Kidney epithelial cell (primary cell): Measurements from ENCODE around the gene MRPS18B. TPM values are rescaled to one million over a fixed set of nuclear protein-coding genes. Genes with fewer than 3 reads are reported as not detected.

ENCODE experiments used
- DNase-seq: peaks from one replicate; pipeline ENCODE4 v3.0.0-alpha.2; 2010; ENCODE audit warnings: low read depth
- H3K27me3 ChIP-seq: 2 replicates; pipeline ENCODE4 v1.6.0; 2011; ENCODE audit warnings: low read length; ENCODE audit not compliant: control insufficient read depth, insufficient read depth
- H3K36me3 ChIP-seq: 2 replicates; pipeline ENCODE4 v1.5.1; 2011; ENCODE audit warnings: low read length; ENCODE audit not compliant: control insufficient read depth, insufficient read depth
- H3K4me3 ChIP-seq: 2 replicates; pipeline ENCODE4 v1.5.1; 2011; ENCODE audit warnings: low read depth, mild to moderate bottlenecking, control low read depth, low read length
- total RNA-seq: library from RNA; depleted of rRNA; stranded (reverse); fragments of >200 nt; gene quantifications from 2 replicates; pipeline ENCODE4 v1.2.3, GENCODE V29; 2015
- TF ChIP-seq, protein P1 (sequence below): IDR thresholded peaks from 2 replicates; pipeline ENCODE4 v1.5.1; 2011; ENCODE audit warnings: mild to moderate bottlenecking, moderate library complexity, low read length, control low read depth, inconsistent platforms; ENCODE audit not compliant: insufficient read depth, poor library complexity, severe bottlenecking

MRPS18B gene
- total RNA-seq = 56.4 and 78.9 TPM in 2 replicates

DNA sequence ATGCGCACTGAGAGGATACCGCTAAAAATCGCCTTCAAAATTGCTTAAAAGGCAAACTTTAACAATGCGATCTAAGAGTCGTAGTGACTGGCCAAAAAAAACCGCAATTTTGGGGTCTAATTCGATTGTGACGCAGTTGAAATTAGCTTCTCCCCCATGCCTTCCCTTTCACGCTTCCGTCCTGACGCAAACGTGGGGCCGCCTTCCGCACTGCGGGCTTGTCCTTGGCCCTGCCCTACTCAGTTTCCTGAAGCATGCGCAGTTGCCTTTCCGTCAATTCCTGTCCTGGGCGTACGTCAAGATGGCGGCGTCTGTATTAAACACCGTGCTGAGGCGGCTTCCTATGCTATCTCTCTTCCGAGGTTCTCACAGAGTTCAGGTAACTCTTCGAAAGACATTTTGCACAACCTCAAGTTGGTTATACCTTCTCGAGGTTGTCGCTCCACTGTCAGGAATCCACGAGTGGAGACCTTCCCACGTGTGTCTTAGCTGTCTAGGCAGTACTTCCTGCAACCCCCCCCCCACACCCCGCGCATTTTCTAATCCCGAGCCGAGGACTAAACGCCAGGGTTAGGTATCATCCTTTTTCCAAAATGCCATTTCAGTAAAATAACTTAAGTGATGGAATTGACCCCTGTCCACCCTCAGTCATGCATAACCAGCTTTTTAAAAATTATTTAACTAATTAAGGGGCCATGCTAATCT lies at the start of gene MRPS18B:
Gene MRPS18B (plus strand): TSS at position 276 of the 705 bp plus-strand sequence. CDS start 26 bp downstream, at position 302.
- Histone ChIP-seq H3K27me3 (no peaks in the 10 kb centered on the region), H3K4me3 (peak within 1 kb of the TSS; percentile 93), H3K36me3 (peaks cover 5% of the 10 kb centered on the region)
- TF ChIP-seq, protein P1, sequence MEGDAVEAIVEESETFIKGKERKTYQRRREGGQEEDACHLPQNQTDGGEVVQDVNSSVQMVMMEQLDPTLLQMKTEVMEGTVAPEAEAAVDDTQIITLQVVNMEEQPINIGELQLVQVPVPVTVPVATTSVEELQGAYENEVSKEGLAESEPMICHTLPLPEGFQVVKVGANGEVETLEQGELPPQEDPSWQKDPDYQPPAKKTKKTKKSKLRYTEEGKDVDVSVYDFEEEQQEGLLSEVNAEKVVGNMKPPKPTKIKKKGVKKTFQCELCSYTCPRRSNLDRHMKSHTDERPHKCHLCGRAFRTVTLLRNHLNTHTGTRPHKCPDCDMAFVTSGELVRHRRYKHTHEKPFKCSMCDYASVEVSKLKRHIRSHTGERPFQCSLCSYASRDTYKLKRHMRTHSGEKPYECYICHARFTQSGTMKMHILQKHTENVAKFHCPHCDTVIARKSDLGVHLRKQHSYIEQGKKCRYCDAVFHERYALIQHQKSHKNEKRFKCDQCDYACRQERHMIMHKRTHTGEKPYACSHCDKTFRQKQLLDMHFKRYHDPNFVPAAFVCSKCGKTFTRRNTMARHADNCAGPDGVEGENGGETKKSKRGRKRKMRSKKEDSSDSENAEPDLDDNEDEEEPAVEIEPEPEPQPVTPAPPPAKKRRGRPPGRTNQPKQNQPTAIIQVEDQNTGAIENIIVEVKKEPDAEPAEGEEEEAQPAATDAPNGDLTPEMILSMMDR = no peak
- DNase-seq = peak; percentile 92

DNA sequence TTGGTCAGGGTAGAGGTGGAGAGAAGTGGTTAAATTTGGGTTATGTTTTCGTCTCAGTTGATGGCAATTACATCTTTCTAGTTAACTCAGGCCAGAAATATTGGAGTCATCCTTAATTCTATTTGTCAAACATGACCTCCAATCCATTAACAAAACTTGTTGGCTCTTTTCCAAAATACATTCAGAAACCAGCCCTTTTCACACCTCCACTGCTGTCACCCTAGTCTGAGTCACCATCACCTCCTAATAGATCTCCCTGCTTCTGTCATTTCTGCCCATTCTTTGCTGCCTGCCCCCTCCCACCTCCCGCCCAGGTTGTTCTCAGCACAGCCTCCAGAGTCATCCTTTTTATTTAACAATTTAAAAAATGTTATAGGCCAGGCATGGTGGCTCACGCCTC lies 49.4 kb upstream of the MRPS18B start:
- no peaks in the 10 kb centered on the region for H3K36me3 ChIP-seq
- DNase-seq = no peak
- no peaks in the 10 kb centered on the region for H3K27me3 ChIP-seq
- TF ChIP-seq, protein P1 = no peak
- H3K4me3 ChIP-seq = no peak overlapping the region

DNA sequence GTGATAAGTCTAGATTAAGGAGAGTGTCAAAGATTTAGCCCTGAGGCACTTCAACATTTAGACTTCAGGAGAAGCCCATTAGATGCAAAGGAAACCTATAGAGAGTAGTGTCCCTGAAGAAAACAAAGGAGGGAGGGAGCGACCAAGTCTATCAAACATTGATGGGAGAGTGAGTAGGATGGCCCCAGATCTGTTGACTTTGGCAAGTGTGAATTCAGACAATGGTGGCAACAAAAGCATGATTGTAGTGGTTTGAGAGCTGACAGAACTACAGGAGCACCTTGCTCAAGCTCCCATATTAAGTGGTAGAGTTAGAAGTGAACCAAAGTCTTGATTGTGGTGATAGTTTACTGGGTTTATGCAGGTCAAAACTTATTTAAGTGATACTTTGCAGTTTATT lies 47.4 kb upstream of the MRPS18B start:
- DNase-seq = no peak
- H3K36me3 ChIP-seq = no peaks in the 10 kb centered on the region
- no peaks in the 10 kb centered on the region for H3K27me3 ChIP-seq
- H3K4me3 ChIP-seq = no peak overlapping the region
- TF ChIP-seq, protein P1 = no peak

DNA sequence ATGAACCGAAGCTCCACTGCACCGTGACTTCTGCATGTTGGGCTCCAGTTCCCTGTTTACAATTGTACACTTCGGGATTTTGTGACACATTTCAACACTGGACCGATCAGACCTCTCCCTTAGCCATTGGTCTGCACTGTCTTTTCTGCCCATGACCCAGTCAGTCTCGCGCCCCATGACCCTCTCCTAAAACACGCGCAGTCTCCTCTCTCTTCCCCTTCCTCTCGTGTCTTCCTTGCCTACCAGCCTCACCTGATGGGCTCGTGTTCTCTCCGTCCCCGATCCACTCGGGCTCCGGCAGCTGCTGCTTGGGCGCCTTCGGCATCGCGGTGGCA lies 46.9 kb upstream of the MRPS18B start:
- DNase-seq = no peak
- peak overlapping the region; percentile 62 for H3K4me3 ChIP-seq
- H3K36me3 ChIP-seq = no peaks in the 10 kb centered on the region
- TF ChIP-seq, protein P1 = no peak
- no peaks in the 10 kb centered on the region for H3K27me3 ChIP-seq

DNA sequence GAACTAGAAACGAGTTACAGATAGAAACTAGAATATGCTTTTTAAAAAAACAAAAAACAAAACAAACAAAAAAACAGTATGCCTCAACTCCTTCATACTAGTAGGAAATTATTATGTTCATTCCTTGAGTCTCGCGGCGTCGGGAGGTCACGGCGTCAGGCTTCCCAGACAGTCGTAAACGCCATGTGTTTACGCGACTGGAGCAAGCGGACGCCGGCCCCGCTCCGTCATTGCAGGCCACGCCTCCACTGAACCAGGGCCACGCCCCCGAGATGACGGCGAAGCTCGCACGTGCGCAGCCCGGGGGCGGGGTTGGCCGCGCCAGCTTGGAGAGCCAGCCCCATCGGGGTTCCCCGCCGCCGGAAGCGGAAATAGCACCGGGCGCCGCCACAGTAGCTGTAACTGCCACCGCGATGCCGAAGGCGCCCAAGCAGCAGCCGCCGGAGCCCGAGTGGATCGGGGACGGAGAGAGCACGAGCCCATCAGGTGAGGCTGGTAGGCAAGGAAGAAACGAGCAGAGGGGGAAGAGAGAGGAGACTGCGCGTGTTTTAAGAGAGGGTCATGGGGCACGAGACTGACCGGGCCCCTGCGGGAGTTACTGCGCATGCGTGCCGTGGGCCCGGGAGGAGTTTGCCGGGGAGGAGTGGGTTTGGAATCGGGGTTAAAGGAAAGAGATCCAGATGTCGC lies 46.4 kb upstream of the MRPS18B start, which contains the start of gene ABCF1:
Gene ABCF1 (plus strand): TSS at position 368 of the 687 bp plus-strand sequence. CDS start 46 bp downstream, at position 414.
- peak within 1 kb of the TSS; percentile 62 for H3K4me3 ChIP-seq
- DNase-seq = peak; percentile 82
- TF ChIP-seq, protein P1 = no peak
- H3K36me3 ChIP-seq = no peaks in the 10 kb centered on the region
- no peaks in the 10 kb centered on the region for H3K27me3 ChIP-seq
